Measurements from ENCODE around the gene MED26. TPM values are rescaled to one million over a fixed set of nuclear protein-coding genes. Genes with fewer than 3 reads are reported as not detected.

MED26 gene
- total RNA-seq, 1 donor from 2014 or later: 15.0 TPM

DNA sequence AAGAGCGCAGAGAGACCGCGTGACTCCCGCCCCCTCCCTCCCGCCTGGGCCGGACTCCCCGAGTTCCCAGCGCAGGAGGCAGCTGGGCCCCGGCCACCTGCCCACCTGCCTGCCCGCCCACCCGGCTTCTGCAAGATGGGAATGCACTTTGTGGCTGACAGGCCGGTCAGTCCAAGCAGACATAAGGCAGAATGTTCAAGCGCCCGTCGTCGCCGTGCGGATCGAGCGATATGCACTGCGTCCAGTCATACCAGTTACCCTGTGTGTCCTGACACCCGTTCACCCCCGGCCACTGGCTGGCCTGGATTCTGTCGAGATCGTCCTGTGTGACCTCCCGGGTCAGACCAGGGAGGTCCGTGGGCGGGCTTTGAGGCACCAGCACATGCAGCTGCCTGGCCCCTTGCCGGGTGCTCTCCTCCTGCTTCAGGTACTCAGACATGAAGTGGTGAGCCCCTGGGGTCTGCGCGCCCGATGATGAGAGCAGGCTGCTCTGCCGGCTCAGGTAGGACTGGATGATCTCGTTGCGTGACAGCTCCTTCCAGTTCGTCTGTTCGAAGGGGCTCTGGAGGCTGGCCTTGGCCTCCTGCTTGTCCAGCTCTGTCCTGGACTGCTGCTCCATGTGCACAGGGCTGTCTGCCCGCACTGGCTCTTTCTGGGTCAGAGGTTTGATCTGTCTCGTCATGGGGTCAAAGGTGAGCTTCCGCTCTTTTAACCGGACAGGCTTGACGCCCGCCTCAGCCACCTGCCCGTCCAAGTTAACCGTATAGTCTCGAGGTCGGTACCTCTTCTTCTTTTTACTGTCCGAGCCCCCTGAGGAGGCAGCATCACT lies 51.9 kb downstream of the MED26 start:
- Histone ChIP-seq H3K27me3 (ENCODE audit: insufficient read depth, low read length) (no peaks in the 10 kb centered on the region), H3K4me3 (ENCODE audit: insufficient read depth, low read depth, low read length) (no peak overlapping the region), H3K4me1 (ENCODE audit: insufficient read depth, low read length) (peaks cover 15% of the 10 kb centered on the region), H3K79me2 (ENCODE audit: insufficient read depth, low read length) (peaks cover 95% of the 10 kb centered on the region), H3K9me3 (ENCODE audit: insufficient read depth, low read depth, low read length) (no peaks in the 10 kb centered on the region), H3K36me3 (ENCODE audit: insufficient read depth, low read length) (peaks cover 2% of the 10 kb centered on the region), H3K9ac (ENCODE audit: low read length) (no peak overlapping the region), H3K4me2 (ENCODE audit: low read length) (no peak overlapping the region), H3K27ac (ENCODE audit: low read depth, low read length) (no peak overlapping the region), H4K20me1 (ENCODE audit: insufficient read depth, low read length) (peaks cover 77% of the 10 kb centered on the region), H2AFZ (ENCODE audit: low read depth, low read length) (no peak overlapping the region)
- DNase-seq (ENCODE audit: low read depth): no peak
- TF ChIP-seq EZH2 (IDR thresholded peaks at IDR 0.05; ENCODE audit: insufficient read depth, low read length): no peak
- TF ChIP-seq, protein P1, sequence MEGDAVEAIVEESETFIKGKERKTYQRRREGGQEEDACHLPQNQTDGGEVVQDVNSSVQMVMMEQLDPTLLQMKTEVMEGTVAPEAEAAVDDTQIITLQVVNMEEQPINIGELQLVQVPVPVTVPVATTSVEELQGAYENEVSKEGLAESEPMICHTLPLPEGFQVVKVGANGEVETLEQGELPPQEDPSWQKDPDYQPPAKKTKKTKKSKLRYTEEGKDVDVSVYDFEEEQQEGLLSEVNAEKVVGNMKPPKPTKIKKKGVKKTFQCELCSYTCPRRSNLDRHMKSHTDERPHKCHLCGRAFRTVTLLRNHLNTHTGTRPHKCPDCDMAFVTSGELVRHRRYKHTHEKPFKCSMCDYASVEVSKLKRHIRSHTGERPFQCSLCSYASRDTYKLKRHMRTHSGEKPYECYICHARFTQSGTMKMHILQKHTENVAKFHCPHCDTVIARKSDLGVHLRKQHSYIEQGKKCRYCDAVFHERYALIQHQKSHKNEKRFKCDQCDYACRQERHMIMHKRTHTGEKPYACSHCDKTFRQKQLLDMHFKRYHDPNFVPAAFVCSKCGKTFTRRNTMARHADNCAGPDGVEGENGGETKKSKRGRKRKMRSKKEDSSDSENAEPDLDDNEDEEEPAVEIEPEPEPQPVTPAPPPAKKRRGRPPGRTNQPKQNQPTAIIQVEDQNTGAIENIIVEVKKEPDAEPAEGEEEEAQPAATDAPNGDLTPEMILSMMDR (IDR thresholded peaks at IDR 0.05; ENCODE audit: insufficient read depth, low read depth, low read length): no peak
- H3K36me3 Mint-ChIP-seq (ENCODE audit: low read depth, unreplicated experiment): peaks cover 17% of the 10 kb centered on the region
- no peaks in the 10 kb centered on the region for H3K9me3 Mint-ChIP-seq (ENCODE audit: unreplicated experiment)
- no peak for FAIRE-seq
- no peak overlapping the region for H3K4me3 Mint-ChIP-seq (ENCODE audit: unreplicated experiment)
- H3K27ac Mint-ChIP-seq (ENCODE audit: unreplicated experiment): no peak overlapping the region
- peaks cover 22% of the 10 kb centered on the region for H3K4me1 Mint-ChIP-seq (ENCODE audit: low read depth, unreplicated experiment)
- no peaks in the 10 kb centered on the region for H3K27me3 Mint-ChIP-seq (ENCODE audit: low read depth, unreplicated experiment)

- no peak for TF ChIP-seq EZH2 (IDR thresholded peaks at IDR 0.05; ENCODE audit: insufficient read depth, low read length)
- TF ChIP-seq, protein P1 (IDR thresholded peaks at IDR 0.05; ENCODE audit: insufficient read depth, low read depth, low read length): no peak
- FAIRE-seq (no peak), DNase-seq (ENCODE audit: low read depth) (no peak)
- no peaks in the 10 kb centered on the region for H3K9me3 Mint-ChIP-seq (ENCODE audit: unreplicated experiment)
- H3K9me3 ChIP-seq (ENCODE audit: insufficient read depth, low read depth, low read length): no peaks in the 10 kb centered on the region
- peaks cover 75% of the 10 kb centered on the region for H4K20me1 ChIP-seq (ENCODE audit: insufficient read depth, low read length)
- H3K9ac ChIP-seq (ENCODE audit: low read length): no peak overlapping the region
- H3K4me3 ChIP-seq (ENCODE audit: insufficient read depth, low read depth, low read length): no peak overlapping the region
- H3K4me1 ChIP-seq (ENCODE audit: insufficient read depth, low read length): peaks cover 17% of the 10 kb centered on the region
- H3K4me2 ChIP-seq (ENCODE audit: low read length): no peak overlapping the region
- peak overlapping the region; percentile 18 for H3K4me3 Mint-ChIP-seq (ENCODE audit: unreplicated experiment)
- no peak overlapping the region for H2AFZ ChIP-seq (ENCODE audit: low read depth, low read length)
- peaks cover 17% of the 10 kb centered on the region for H3K4me1 Mint-ChIP-seq (ENCODE audit: low read depth, unreplicated experiment)
- H3K36me3 Mint-ChIP-seq (ENCODE audit: low read depth, unreplicated experiment): peaks cover 17% of the 10 kb centered on the region
- no peaks in the 10 kb centered on the region for H3K27me3 ChIP-seq (ENCODE audit: insufficient read depth, low read length)
- H3K79me2 ChIP-seq (ENCODE audit: insufficient read depth, low read length): peaks cover 95% of the 10 kb centered on the region
- H3K27me3 Mint-ChIP-seq (ENCODE audit: low read depth, unreplicated experiment): no peaks in the 10 kb centered on the region
- no peak overlapping the region for H3K27ac ChIP-seq (ENCODE audit: low read depth, low read length)
- peaks cover 2% of the 10 kb centered on the region for H3K36me3 ChIP-seq (ENCODE audit: insufficient read depth, low read length)
- H3K27ac Mint-ChIP-seq (ENCODE audit: unreplicated experiment): no peak overlapping the region
Measured at GRCh38 chr19:16575282-16575681, 52.7 kb downstream of the MED26 start.

- H3K36me3 ChIP-seq (ENCODE audit: insufficient read depth, low read length): no peaks in the 10 kb centered on the region
- peaks cover 74% of the 10 kb centered on the region for H4K20me1 ChIP-seq (ENCODE audit: insufficient read depth, low read length)
- H3K4me1 ChIP-seq (ENCODE audit: insufficient read depth, low read length): peaks cover 22% of the 10 kb centered on the region
- H3K27ac Mint-ChIP-seq (ENCODE audit: unreplicated experiment): no peak overlapping the region
- peaks cover 13% of the 10 kb centered on the region for H3K36me3 Mint-ChIP-seq (ENCODE audit: low read depth, unreplicated experiment)
- no peak overlapping the region for H2AFZ ChIP-seq (ENCODE audit: low read depth, low read length)
- no peaks in the 10 kb centered on the region for H3K9me3 Mint-ChIP-seq (ENCODE audit: unreplicated experiment)
- H3K9ac ChIP-seq (ENCODE audit: low read length): no peak overlapping the region
- H3K4me3 Mint-ChIP-seq (ENCODE audit: unreplicated experiment): peak overlapping the region; percentile 98
- H3K4me2 ChIP-seq (ENCODE audit: low read length): peak overlapping the region; percentile 90
- H3K9me3 ChIP-seq (ENCODE audit: insufficient read depth, low read depth, low read length): no peaks in the 10 kb centered on the region
- TF ChIP-seq, protein P1 (IDR thresholded peaks at IDR 0.05; ENCODE audit: insufficient read depth, low read depth, low read length): no peak
- TF ChIP-seq EZH2 (IDR thresholded peaks at IDR 0.05; ENCODE audit: insufficient read depth, low read length): no peak
- H3K27ac ChIP-seq (ENCODE audit: low read depth, low read length): no peak overlapping the region
- peaks cover 24% of the 10 kb centered on the region for H3K4me1 Mint-ChIP-seq (ENCODE audit: low read depth, unreplicated experiment)
- peaks cover 95% of the 10 kb centered on the region for H3K79me2 ChIP-seq (ENCODE audit: insufficient read depth, low read length)
- FAIRE-seq: no peak
- H3K4me3 ChIP-seq (ENCODE audit: insufficient read depth, low read depth, low read length): no peak overlapping the region
- DNase-seq (ENCODE audit: low read depth): no peak
- no peaks in the 10 kb centered on the region for H3K27me3 Mint-ChIP-seq (ENCODE audit: low read depth, unreplicated experiment)
- no peaks in the 10 kb centered on the region for H3K27me3 ChIP-seq (ENCODE audit: insufficient read depth, low read length)
Measured at GRCh38 chr19:16573925-16574324, 54.1 kb downstream of the MED26 start.
